GM18520 (cell line): ENCODE results near the gene MYOM3.
"Not testable (repeated sequence)": the region's sequence is repeated elsewhere in the genome, so short reads cannot be mapped to it uniquely, and the experiment has no call there.

Experiments used
- ATAC-seq: cut with Tn5 transposase; IDR thresholded peaks from one replicate; pipeline ENCODE4 v1.9.1; 2021; ENCODE audit not compliant: unreplicated experiment

Gene MYOM3

GRCh38 chr1:24074817-24075589, 36.9 kb downstream of the MYOM3 start:
- ATAC-seq, result no peak

- ATAC-seq, result no peak
These were observed 37.7 kb downstream of the MYOM3 start for GRCh38 chr1:24074196-24074595.

- ATAC-seq, result no peak
These were observed 40.0 kb downstream of the MYOM3 start for GRCh38 chr1:24071941-24072340.

GRCh38 chr1:24070821-24071393, 41.0 kb downstream of the MYOM3 start:
- no peak for ATAC-seq

GRCh38 chr1:24069817-24070216, 42.1 kb downstream of the MYOM3 start:
- no peak for ATAC-seq

- no peak for ATAC-seq
These were observed 44.0 kb downstream of the MYOM3 start for GRCh38 chr1:24067978-24068377.

- ATAC-seq, result no peak
These were observed 46.6 kb downstream of the MYOM3 start for GRCh38 chr1:24065304-24065703.

GRCh38 chr1:24062221-24062620, 49.7 kb downstream of the MYOM3 start:
- ATAC-seq, result no peak

GRCh38 chr1:24060482-24060881, 51.5 kb downstream of the MYOM3 start:
- ATAC-seq, result no peak

- ATAC-seq, result no peak
These were observed 53.1 kb downstream of the MYOM3 start for GRCh38 chr1:24058671-24059455.

- no peak for ATAC-seq
These were observed 54.8 kb downstream of the MYOM3 start for GRCh38 chr1:24057171-24057570.

- ATAC-seq, result no peak
These were observed 56.3 kb downstream of the MYOM3 start for GRCh38 chr1:24055681-24056080.

- ATAC-seq, result no peak
These were observed 59.7 kb downstream of the MYOM3 start for GRCh38 chr1:24052220-24052619.

GRCh38 chr1:24051206-24051945, 60.6 kb downstream of the MYOM3 start:
- ATAC-seq, result no peak

- no peak for ATAC-seq
These were observed 62.2 kb downstream of the MYOM3 start for GRCh38 chr1:24049733-24050132.

- not testable (repeated sequence) for ATAC-seq
These were observed 63.0 kb downstream of the MYOM3 start for GRCh38 chr1:24048894-24049293.

GRCh38 chr1:24048205-24048869, 63.6 kb downstream of the MYOM3 start:
- no peak for ATAC-seq

- ATAC-seq, result no peak
These were observed 64.8 kb downstream of the MYOM3 start for GRCh38 chr1:24047110-24047477.

GRCh38 chr1:24045771-24046170, 66.2 kb downstream of the MYOM3 start:
- ATAC-seq, result no peak

- ATAC-seq, result not testable (repeated sequence)
These were observed 67.3 kb downstream of the MYOM3 start for GRCh38 chr1:24044672-24045071.
